OCI-LY3 (cell line): ENCODE measurements around the gene TNK2.

ENCODE experiments used
- CTCF ChIP-seq: fragments of 200-600, 300-600 bp; sonication (generic); IDR thresholded peaks from 2 replicates; pipeline ENCODE4 v1.5.1; 2014; ENCODE audit warnings: antibody characterized with exemption, low read length, low read depth
- EZH2phosphoT487 ChIP-seq: fragments of 200-600 bp; shearing (Covaris generic); IDR thresholded peaks from 2 replicates; pipeline ENCODE4 v1.6.1; 2018; ENCODE audit warnings: antibody characterized with exemption, mixed run types, low read depth

- TF ChIP-seq CTCF, result peak; percentile 100
- no peak for TF ChIP-seq EZH2phosphoT487
Measured at GRCh38 chr3:195850857-195851543, 57.4 kb downstream of the TNK2 start.
